Suprapubic skin (tissue), 4 donors: Measurements from ENCODE around the gene TAS2R40. TPM values are rescaled to one million over a fixed set of nuclear protein-coding genes. Genes with fewer than 3 reads are reported as not detected.

Source experiments
- DNase-seq, 2 donors: peaks; one replicate each; pipeline ENCODE4 v3.0.0-alpha.2; 2019; ENCODE audit warnings: low spot score in 2 of 2
- H3K27ac ChIP-seq: fragments of 200-600 bp; sonication (generic); one replicate; pipeline ENCODE4 v1.5.1; 2019
- H3K27me3 ChIP-seq: fragments of 200-600 bp; sonication (generic); one replicate; pipeline ENCODE4 v1.5.1; 2019
- H3K36me3 ChIP-seq: fragments of 200-600 bp; sonication (generic); one replicate; pipeline ENCODE4 v1.5.1; 2019
- H3K4me1 ChIP-seq: fragments of 200-600 bp; sonication (generic); one replicate; pipeline ENCODE4 v1.5.1; 2019
- H3K4me3 ChIP-seq: fragments of 200-600 bp; sonication (generic); one replicate; pipeline ENCODE4 v1.5.1; 2019; ENCODE audit warnings: mild to moderate bottlenecking
- H3K9me3 ChIP-seq: fragments of 200-600 bp; sonication (generic); one replicate; pipeline ENCODE4 v1.5.1; 2019
- EP300 ChIP-seq: sonication (generic); formaldehyde crosslinking; IDR thresholded peaks from one replicate; pipeline ENCODE4 v1.6.1; 2017; ENCODE audit warnings: antibody characterized with exemption
- POLR2A ChIP-seq, 2 donors: fragments of 450-650 bp; IDR thresholded peaks; one replicate each; pipeline ENCODE4 v1.6.1; 2017; ENCODE audit warnings: antibody characterized with exemption in 2 of 2, mild to moderate bottlenecking in 2 of 2, moderate library complexity in 2 of 2
- POLR2AphosphoS5 ChIP-seq, 3 donors: sonication (generic); formaldehyde crosslinking; IDR thresholded peaks; one replicate each; pipeline ENCODE4 v1.6.1; 2017; ENCODE audit warnings: antibody characterized with exemption in 3 of 3
- WGBS: methylation state at CpG from one replicate; pipeline ENCODE4 v1.1.5; 2018; 5-methylcytosine and 5-hydroxymethylcytosine counted together
- total RNA-seq, 4 donors: library from RNA; depleted of rRNA; stranded (reverse); fragments of >200 nt; gene quantifications; one replicate each; pipeline ENCODE4 v1.1.0, GENCODE V29; 2016
- TF ChIP-seq, protein P1 (sequence below), 2 donors: fragments of 200-600 bp in 1 of 2; fragments of 450-650 bp in 1 of 2; sonication (generic) in 1 of 2; IDR thresholded peaks; one replicate each; pipeline ENCODE4 v1.5.1; 2016 to 2019; ENCODE audit warnings: antibody characterized with exemption in 2 of 2, mild to moderate bottlenecking in 1 of 2, moderate library complexity in 1 of 2

TAS2R40 gene
- total RNA-seq, 4 donors from 2014 or later: not detected

DNA sequence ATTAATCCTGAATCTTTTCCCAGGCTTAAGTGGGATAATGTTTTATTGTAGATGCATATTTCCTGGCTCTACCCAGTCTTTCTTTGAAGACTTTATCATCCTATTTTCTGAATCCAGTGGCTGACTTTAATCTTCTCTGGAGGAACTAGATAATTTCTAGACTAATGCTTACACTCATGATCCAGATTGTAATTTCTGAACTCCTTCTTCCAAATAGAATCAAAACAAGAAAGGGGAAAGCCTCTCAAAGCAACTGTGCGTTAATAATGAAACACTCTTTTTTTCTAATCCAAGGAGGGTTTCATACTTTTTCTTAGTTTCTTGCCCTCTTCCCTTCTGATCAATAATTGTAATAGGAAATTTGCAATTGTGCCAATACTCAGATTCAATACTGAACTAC lies 49.4 kb downstream of the TAS2R40 start:
- H3K4me3 ChIP-seq: no peak overlapping the region
- no peaks in the 10 kb centered on the region for H3K27me3 ChIP-seq
- H3K4me1 ChIP-seq: no peaks in the 10 kb centered on the region
- H3K27ac ChIP-seq: no peak overlapping the region
- H3K36me3 ChIP-seq: peaks cover 36% of the 10 kb centered on the region
- no peak for TF ChIP-seq POLR2A (IDR thresholded peaks at IDR 0.05)
- no peak for TF ChIP-seq EP300
- TF ChIP-seq, protein P1, sequence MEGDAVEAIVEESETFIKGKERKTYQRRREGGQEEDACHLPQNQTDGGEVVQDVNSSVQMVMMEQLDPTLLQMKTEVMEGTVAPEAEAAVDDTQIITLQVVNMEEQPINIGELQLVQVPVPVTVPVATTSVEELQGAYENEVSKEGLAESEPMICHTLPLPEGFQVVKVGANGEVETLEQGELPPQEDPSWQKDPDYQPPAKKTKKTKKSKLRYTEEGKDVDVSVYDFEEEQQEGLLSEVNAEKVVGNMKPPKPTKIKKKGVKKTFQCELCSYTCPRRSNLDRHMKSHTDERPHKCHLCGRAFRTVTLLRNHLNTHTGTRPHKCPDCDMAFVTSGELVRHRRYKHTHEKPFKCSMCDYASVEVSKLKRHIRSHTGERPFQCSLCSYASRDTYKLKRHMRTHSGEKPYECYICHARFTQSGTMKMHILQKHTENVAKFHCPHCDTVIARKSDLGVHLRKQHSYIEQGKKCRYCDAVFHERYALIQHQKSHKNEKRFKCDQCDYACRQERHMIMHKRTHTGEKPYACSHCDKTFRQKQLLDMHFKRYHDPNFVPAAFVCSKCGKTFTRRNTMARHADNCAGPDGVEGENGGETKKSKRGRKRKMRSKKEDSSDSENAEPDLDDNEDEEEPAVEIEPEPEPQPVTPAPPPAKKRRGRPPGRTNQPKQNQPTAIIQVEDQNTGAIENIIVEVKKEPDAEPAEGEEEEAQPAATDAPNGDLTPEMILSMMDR (IDR thresholded peaks at IDR 0.05): no peak
- TF ChIP-seq POLR2AphosphoS5 (IDR thresholded peaks at IDR 0.05): no peak
- WGBS: 90% methylated on average over 1 of the region's 1 CpG
- no peak for DNase-seq
- H3K9me3 ChIP-seq: no peaks in the 10 kb centered on the region

Other genes starting within 250 kb of the TAS2R40 start
- under 1 TPM in 1 of 4 donors, not detected in 3; 0.64 TPM for gene OR9A2, start 194.9 kb upstream of the TAS2R40 start, total RNA-seq
- not detected for gene OR6V1, start 169.7 kb upstream of the TAS2R40 start, total RNA-seq
- gene PIP, start 90.0 kb upstream of the TAS2R40 start, total RNA-seq: 1,000 to 10,000 TPM in 2 of 4 donors, 100 to 1,000 TPM in 2; 126 to 1,475 (median 815) TPM
- gene TAS2R39, start 38.6 kb upstream of the TAS2R40 start, total RNA-seq: not detected
- 100 to 1,000 TPM; 136 to 177 (median 166) TPM for gene GSTK1, start 41.4 kb downstream of the TAS2R40 start, total RNA-seq
- 10 to 100 TPM in 2 of 4 donors, 1 to 10 TPM in 2; 3.3 to 11.0 (median 8.1) TPM for gene TMEM139, start 62.9 kb downstream of the TAS2R40 start, total RNA-seq
- gene CASP2, start 66.3 kb downstream of the TAS2R40 start, total RNA-seq: 10 to 100 TPM; 13.7 to 36.5 (median 25.3) TPM
- gene CLCN1, start 94.1 kb downstream of the TAS2R40 start, total RNA-seq: under 1 TPM in 1 of 4 donors, not detected in 3; 0.64 TPM
- gene FAM131B, start 140.7 kb downstream of the TAS2R40 start, total RNA-seq: under 1 TPM in 3 of 4 donors, not detected in 1; 0.13 to 0.40 (median 0.19) TPM
- 10 to 100 TPM; 46.3 to 73.0 (median 59.3) TPM for gene ZYX, start 159.3 kb downstream of the TAS2R40 start, total RNA-seq
- gene EPHA1, start 186.8 kb downstream of the TAS2R40 start, total RNA-seq: 10 to 100 TPM; 60.9 to 94.4 (median 67.7) TPM
- not detected for gene TAS2R60, start 221.4 kb downstream of the TAS2R40 start, total RNA-seq